ENCODE data around the gene CD69.

DNA sequence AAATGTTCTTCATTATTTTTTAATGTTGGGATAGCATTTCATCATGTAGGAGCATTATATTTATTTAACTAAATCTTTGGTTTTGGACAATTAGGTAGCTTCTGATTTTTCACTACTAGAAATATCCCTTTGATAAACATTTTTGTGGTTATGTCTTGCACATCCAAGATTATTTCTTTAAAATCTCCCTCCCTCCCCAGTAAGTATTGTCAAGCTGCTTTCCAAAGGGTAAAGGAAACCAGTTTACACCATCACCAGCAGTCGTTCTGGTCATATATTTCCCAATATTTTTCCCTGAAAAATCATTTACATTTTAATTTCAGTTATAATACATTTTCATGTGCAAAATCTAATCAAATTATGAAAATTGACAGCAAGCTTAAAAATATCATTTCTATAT is 11.1 kb downstream of the CD69 start:
- TF ChIP-seq CTCF (IDR thresholded peaks at IDR 0.05; ENCODE audit: low read depth, low read length) (no peak), EZH2phosphoT487 (IDR thresholded peaks at IDR 0.05; ENCODE audit: low read depth) (no peak)

All from OCI-LY3 (cell line).